ENCODE measurements around the gene ACCSL. TPM values are rescaled to one million over a fixed set of nuclear protein-coding genes. Genes with fewer than 3 reads are reported as not detected.
A peak's percentile ranks its signal among the peaks of the same experiment; 100 is the strongest.

ACCSL gene
- total and polyA plus RNA-seq, 7 donors: 0.01 TPM; not detected in 6

DNA sequence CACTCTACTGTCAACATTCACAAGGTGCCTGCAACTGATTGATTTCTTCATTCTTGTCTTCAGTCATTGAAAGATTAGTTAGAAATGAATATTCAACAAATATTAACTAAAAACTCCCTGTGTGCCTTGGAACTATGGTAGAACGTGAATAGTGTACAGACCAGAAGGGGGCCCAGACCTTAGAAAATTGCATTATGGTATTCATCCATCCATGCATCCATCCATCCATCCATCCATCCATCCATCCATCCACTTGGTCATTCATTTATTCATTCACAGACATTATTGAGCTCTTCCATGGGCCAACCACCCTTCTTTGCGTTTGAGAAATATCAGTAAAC is 10.2 kb upstream of the ACCSL start:
- Histone ChIP-seq H3K27ac (no peak overlapping the region), H3K9me3 (no peaks in the 10 kb centered on the region), H3K4me1 (no peaks in the 10 kb centered on the region), H3K4me3 (no peak overlapping the region), H3K27me3 (ENCODE audit: insufficient read depth in 3 of 3, low read length in 2 of 3) (no peaks in the 10 kb centered on the region), H3K36me3 (ENCODE audit: insufficient read depth in 1 of 2, low read depth in 1 of 2) (no peaks in the 10 kb centered on the region)
- no peak for DNase-seq
- ATAC-seq: peak in 1 of 4 donors; percentile 8
- intact Hi-C loops (cut with DNase I): loop anchor here (2.0 to 5.0 kb wide), 3 partner anchors 93 to 147 kb away; no protein-coding TSS in a partner anchor
- TF ChIP-seq CTCF (IDR thresholded peaks at IDR 0.05): no peak
- WGBS, 3 donors: 77 to 91% (median 89%) methylated on average over 2 of the region's 2 CpGs

DNA sequence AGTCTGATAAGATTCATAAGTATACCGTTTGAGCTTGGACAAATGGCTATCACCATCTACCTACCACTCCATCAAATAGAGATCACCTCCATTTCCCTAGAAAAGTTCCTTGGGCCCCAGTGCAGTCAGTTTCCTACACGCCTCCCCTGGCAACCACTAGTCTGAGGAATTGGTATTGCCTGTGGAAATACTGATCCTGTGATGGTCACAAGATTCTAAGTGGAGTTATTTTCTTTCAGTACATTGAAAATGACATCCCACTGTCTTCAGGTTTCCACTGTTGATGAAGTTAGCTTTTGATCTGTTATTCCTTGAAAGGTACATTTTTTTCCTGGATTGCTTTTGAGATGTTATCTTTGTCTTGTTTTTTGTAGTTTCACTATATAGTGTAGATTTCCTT is 4.6 kb upstream of the ACCSL start:
- no peaks in the 10 kb centered on the region for H3K36me3 ChIP-seq (ENCODE audit: insufficient read depth in 1 of 2, low read depth in 1 of 2)
- intact Hi-C loops (cut with DNase I): no loop called here
- no peaks in the 10 kb centered on the region for H3K9me3 ChIP-seq
- no peaks in the 10 kb centered on the region for H3K27me3 ChIP-seq (ENCODE audit: insufficient read depth in 3 of 3, low read length in 2 of 3)
- no peak overlapping the region for H3K27ac ChIP-seq
- TF ChIP-seq CTCF (IDR thresholded peaks at IDR 0.05): no peak
- DNase-seq (no peak), ATAC-seq (no peak)
- H3K4me1 ChIP-seq: no peaks in the 10 kb centered on the region
- no peak overlapping the region for H3K4me3 ChIP-seq
- WGBS, 3 donors: 76 to 83% (median 81%) methylated on average over 2 of the region's 2 CpGs

GRCh38 chr11:44046182-44046581 is 1.6 kb upstream of the ACCSL start:
- intact Hi-C loops (cut with DNase I): no loop called here
- Histone ChIP-seq H3K27ac (no peak overlapping the region), H3K9me3 (no peaks in the 10 kb centered on the region), H3K4me3 (no peak overlapping the region), H3K36me3 (ENCODE audit: insufficient read depth in 1 of 2, low read depth in 1 of 2) (no peaks in the 10 kb centered on the region), H3K4me1 (no peaks in the 10 kb centered on the region), H3K27me3 (ENCODE audit: insufficient read depth in 3 of 3, low read length in 2 of 3) (no peaks in the 10 kb centered on the region)
- no peak for ATAC-seq
- WGBS, 3 donors: 81 to 90% (median 84%) methylated on average over 2 of the region's 2 CpGs
- DNase-seq: no peak
- no peak for TF ChIP-seq CTCF (IDR thresholded peaks at IDR 0.05)

GRCh38 chr11:44047298-44047697 is 483 bp upstream of the ACCSL start:
- no peak for DNase-seq
- intact Hi-C loops (cut with DNase I): no loop called here
- no peak for ATAC-seq
- TF ChIP-seq CTCF (IDR thresholded peaks at IDR 0.05): no peak
- H3K9me3 ChIP-seq: no peaks in the 10 kb centered on the region
- no peaks in the 10 kb centered on the region for H3K27me3 ChIP-seq (ENCODE audit: insufficient read depth in 3 of 3, low read length in 2 of 3)
- no peak overlapping the region for H3K27ac ChIP-seq
- H3K4me1 ChIP-seq: no peaks in the 10 kb centered on the region
- no peak overlapping the region for H3K4me3 ChIP-seq
- H3K36me3 ChIP-seq (ENCODE audit: insufficient read depth in 1 of 2, low read depth in 1 of 2): no peaks in the 10 kb centered on the region
- WGBS, 3 donors: 66 to 74% (median 73%) methylated on average over 2 of the region's 2 CpGs

GRCh38 chr11:44049832-44050231 is 2.1 kb downstream of the ACCSL start:
- ATAC-seq (no peak), DNase-seq (no peak)
- H3K27me3 ChIP-seq (ENCODE audit: insufficient read depth in 3 of 3, low read length in 2 of 3): no peaks in the 10 kb centered on the region
- H3K27ac ChIP-seq: no peak overlapping the region
- intact Hi-C loops (cut with DNase I): no loop called here
- H3K9me3 ChIP-seq: no peaks in the 10 kb centered on the region
- 77 to 85% (median 80%) methylated on average over 3 of the region's 3 CpGs for WGBS, 3 donors
- TF ChIP-seq CTCF (IDR thresholded peaks at IDR 0.05): no peak
- no peak overlapping the region for H3K4me3 ChIP-seq
- no peaks in the 10 kb centered on the region for H3K36me3 ChIP-seq (ENCODE audit: insufficient read depth in 1 of 2, low read depth in 1 of 2)
- no peaks in the 10 kb centered on the region for H3K4me1 ChIP-seq

All from psoas muscle (tissue), 8 donors.